Hepatic stellate cell (primary cell): ENCODE measurements around the gene XPR1.
"Not testable (repeated sequence)": the region's sequence is repeated elsewhere in the genome, so short reads cannot be mapped to it uniquely, and the experiment has no call there.

Experiments
- DNase-seq: peaks from one replicate; pipeline ENCODE4 v3.0.0; 2011; ENCODE audit warnings: low spot score

XPR1 gene

GRCh38 chr1:180722586-180722985, 90.8 kb downstream of the XPR1 start:
- no peak for DNase-seq

- DNase-seq, result no peak
Measured at GRCh38 chr1:180724055-180724454, 92.2 kb downstream of the XPR1 start.

- DNase-seq, result not testable (repeated sequence)
Measured at GRCh38 chr1:180726024-180726423, 94.2 kb downstream of the XPR1 start.

GRCh38 chr1:180727751-180728150, 95.9 kb downstream of the XPR1 start:
- DNase-seq, result not testable (repeated sequence)

GRCh38 chr1:180728472-180729106, 96.8 kb downstream of the XPR1 start:
- DNase-seq, result no peak

- no peak for DNase-seq
Measured at GRCh38 chr1:180731131-180731530, 99.3 kb downstream of the XPR1 start.

- DNase-seq, result no peak
Measured at GRCh38 chr1:180732866-180733265, 101.0 kb downstream of the XPR1 start.

GRCh38 chr1:180734366-180734765, 102.5 kb downstream of the XPR1 start:
- no peak for DNase-seq

GRCh38 chr1:180742663-180743062, 110.8 kb downstream of the XPR1 start:
- DNase-seq, result no peak

- DNase-seq, result no peak
Measured at GRCh38 chr1:180743868-180744267, 112.0 kb downstream of the XPR1 start.

- no peak for DNase-seq
Measured at GRCh38 chr1:180745098-180745497, 113.3 kb downstream of the XPR1 start.

GRCh38 chr1:180751921-180752320, 120.1 kb downstream of the XPR1 start:
- peak; percentile 8 for DNase-seq

GRCh38 chr1:180754453-180754852, 122.6 kb downstream of the XPR1 start:
- DNase-seq, result no peak

GRCh38 chr1:180757657-180758056, 125.8 kb downstream of the XPR1 start:
- no peak for DNase-seq

GRCh38 chr1:180762796-180763195, 131.0 kb downstream of the XPR1 start:
- DNase-seq, result no peak

- DNase-seq, result no peak
Measured at GRCh38 chr1:180765151-180765550, 133.3 kb downstream of the XPR1 start.

GRCh38 chr1:180769889-180770288, 138.1 kb downstream of the XPR1 start:
- no peak for DNase-seq

GRCh38 chr1:180773210-180773865, 141.5 kb downstream of the XPR1 start:
- peak; percentile 51 for DNase-seq

GRCh38 chr1:180775801-180776200, 144.0 kb downstream of the XPR1 start:
- DNase-seq, result no peak

GRCh38 chr1:180777072-180777689, 145.4 kb downstream of the XPR1 start:
- DNase-seq, result no peak

- DNase-seq, result no peak
Measured at GRCh38 chr1:180778782-180779398, 147.1 kb downstream of the XPR1 start.

GRCh38 chr1:180779584-180779983, 147.8 kb downstream of the XPR1 start:
- no peak for DNase-seq

- no peak for DNase-seq
Measured at GRCh38 chr1:180781718-180782117, 149.9 kb downstream of the XPR1 start.
